GM12891 (cell line): ENCODE results near the gene SEPTIN7.

Source experiments
- POLR2A ChIP-seq: IDR thresholded peaks from 2 replicates; pipeline ENCODE4 v1.6.1; 2011; ENCODE audit warnings: low read depth, low read length, control low read depth
- POLR2AphosphoS5 ChIP-seq: IDR thresholded peaks from 2 replicates; pipeline ENCODE4 v1.6.1; 2011; ENCODE audit warnings: low read depth, low read length, control low read depth

- TF ChIP-seq POLR2AphosphoS5: no peak
- no peak for TF ChIP-seq POLR2A
These were observed 16.3 kb downstream of the SEPTIN7 start for GRCh38 chr7:35817181-35817580.
